ENCODE data around the gene VPS11.
"Not testable (repeated sequence)": the region's sequence is repeated elsewhere in the genome, so short reads cannot be mapped to it uniquely, and the experiment has no call there.

VPS11 gene

DNA sequence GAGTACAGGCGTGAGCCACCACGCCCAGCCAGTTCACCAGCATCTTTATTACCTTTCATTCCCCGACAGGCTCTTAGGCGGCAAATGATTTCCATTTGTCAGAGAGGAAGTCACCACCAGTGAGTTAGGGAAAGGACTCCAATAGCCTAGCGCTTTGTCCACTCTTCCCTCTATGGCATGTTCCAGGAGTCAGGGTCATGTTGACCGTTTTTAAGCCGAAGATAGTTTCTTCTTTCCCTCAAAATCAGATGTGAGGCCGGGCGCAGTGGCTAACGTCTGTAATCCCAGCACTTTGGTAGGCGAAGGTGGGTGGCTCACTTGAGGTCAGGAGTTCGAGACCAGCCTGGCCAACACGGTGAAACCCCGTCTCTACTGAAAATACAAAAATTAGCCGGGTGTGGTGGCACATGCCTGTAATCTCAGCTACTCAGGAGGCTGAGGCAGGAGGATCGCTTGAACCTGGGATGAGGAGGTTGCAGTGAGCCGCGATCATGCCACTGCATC is 35.6 kb downstream of the VPS11 start:
- not testable (repeated sequence) for DNase-seq (ENCODE audit: low read depth in 2 of 2)

DNA sequence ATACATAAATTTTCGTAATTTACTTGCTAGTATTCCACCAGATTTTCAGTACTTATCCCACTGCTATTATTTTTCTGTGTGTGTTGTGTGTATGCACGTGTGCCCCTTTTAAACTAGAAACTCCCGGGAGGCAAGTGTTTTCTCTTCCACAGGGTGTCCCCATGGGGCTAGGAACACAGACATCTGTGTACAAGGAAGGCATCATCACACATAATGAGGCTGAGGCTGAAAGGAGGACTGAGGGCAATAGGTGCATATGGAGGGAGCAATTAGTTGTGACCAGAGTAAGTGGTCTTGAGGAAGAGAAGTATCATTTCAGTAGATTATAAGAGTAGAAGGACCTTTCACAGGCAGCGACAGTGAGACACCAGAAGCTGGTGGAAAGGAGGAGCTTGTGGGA is 36.2 kb downstream of the VPS11 start:
- no peak for DNase-seq (ENCODE audit: low read depth in 2 of 2)

GRCh38 chr11:119106564-119107537 is 39.2 kb downstream of the VPS11 start, which contains the start of gene C2CD2L:
Gene C2CD2L, plus strand, starts transcription at chr11:119107344. Its CDS starts 398 bp downstream, at chr11:119107742.
- peak; percentile 83 to 84 for DNase-seq (ENCODE audit: low read depth in 2 of 2)

DNA sequence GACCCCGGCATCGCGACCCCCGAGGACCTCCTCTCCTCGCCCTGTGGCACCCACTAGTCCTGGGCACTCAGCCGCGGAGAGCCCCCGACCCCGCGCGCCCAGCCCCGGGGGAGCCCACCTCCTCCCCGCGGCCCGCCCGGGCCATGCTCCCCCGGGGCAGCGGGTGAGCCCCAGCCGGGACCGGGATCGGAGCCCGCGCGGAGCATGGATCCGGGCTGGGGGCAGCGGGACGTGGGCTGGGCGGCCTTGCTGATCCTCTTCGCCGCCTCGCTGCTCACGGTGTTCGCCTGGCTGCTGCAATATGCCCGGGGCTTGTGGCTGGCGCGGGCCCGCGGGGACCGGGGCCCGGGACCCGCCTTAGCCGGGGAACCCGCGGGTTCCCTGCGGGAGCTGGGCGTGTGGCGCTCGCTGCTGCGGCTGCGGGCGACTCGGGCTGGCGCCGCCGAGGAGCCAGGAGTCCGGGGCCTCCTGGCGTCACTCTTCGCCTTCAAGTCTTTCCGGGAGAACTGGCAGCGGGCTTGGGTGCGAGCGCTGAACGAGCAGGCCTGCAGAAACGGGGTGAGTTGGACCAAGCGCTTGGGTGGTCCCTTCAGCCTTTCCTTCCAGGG is 40.0 kb downstream of the VPS11 start:
- DNase-seq (ENCODE audit: low read depth in 2 of 2), result no peak

GRCh38 chr11:119108146-119108856 is 40.7 kb downstream of the VPS11 start:
- DNase-seq (ENCODE audit: low read depth in 2 of 2), result peak in 1 of 2 experiments; percentile 21

DNA sequence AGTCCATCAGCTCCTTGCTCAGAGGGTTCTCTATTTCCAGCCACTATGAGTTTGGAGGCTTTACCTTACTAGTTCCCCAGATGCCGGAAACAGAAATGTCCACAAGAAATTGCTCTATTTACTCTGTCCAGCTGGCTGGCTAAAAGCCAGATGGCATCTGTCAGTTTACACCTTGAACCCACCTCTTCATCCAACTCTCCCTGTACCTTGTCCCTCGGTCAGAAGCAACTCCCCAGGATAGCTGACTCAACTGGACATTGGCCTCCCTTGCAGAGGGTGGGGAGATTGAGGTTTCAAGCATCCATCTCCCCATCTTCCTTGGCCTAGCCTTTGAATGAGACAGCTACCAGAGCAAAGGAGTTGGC is 41.2 kb downstream of the VPS11 start:
- no peak for DNase-seq (ENCODE audit: low read depth in 2 of 2)

DNA sequence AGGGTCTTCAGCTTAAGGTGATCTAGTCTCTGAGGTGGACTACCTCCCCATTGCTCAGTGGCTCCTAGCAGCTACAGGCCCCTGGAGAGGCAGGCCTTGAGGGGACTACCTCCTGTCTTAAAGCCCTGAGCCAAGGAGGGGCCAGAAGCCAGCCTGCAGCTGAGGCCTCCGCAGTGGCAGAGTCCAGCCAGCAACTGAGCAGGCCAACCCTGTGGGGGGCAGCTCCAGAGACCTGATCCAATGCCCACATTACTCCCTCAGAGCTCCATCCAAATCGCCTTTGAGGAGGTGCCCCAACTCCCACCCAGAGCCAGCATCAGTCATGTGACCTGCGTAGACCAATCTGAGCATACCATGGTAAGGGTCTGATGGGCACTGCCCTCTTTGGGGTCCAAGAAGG is 42.2 kb downstream of the VPS11 start:
- DNase-seq (ENCODE audit: low read depth in 2 of 2), result no peak

GRCh38 chr11:119110439-119110838 is 42.8 kb downstream of the VPS11 start:
- no peak for DNase-seq (ENCODE audit: low read depth in 2 of 2)

GRCh38 chr11:119111361-119111925 is 43.8 kb downstream of the VPS11 start:
- DNase-seq (ENCODE audit: low read depth in 2 of 2), result no peak

DNA sequence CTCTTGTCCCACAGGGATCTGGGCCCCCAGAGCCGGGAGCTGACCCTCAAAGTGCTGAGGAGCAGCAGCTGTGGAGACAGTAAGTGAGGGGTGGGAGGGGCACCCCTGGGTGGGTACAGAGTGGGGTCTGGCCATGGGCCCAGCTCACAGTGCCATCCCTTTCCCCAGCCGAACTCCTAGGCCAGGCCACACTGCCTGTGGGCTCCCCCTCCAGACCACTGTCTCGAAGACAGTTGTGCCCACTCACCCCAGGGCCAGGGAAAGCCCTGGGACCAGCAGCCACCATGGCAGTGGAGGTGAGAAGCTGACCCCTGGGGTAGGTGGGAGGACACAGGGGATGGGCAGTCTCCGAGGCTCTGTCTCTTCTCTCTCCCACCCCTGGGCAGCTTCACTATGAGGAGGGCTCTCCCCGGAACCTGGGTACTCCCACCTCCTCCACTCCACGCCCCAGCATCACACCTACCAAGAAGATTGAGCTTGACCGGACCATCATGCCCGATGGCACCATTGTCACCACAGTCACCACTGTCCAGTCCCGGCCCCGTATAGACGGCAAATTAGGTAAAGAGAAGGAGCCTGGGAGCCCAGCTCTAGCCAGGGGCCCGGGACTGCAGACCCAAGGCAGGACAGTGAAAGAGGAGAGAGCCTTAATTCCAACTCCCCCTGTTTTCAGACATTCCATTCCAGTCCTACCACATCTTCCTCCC is 44.8 kb downstream of the VPS11 start:
- DNase-seq (ENCODE audit: low read depth in 2 of 2), result no peak

DNA sequence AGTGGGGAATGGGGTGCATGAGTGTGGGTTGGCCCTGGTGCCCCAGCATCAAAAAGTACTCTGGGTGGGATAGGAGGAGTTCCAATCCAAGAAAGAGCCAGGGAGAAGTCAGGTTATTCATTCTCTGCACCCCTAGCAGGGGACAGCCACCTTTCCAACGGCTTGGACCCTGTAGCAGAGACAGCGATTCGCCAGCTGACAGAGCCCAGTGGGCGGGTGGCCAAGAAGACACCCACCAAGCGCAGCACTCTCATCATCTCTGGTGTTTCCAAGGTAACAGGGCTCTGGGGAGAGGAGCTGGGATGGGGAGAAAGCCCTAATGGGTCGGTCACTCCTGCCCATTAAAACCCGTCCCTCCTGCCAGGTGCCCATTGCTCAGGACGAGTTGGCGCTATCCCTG is 46.1 kb downstream of the VPS11 start:
- no peak for DNase-seq (ENCODE audit: low read depth in 2 of 2)

DNA sequence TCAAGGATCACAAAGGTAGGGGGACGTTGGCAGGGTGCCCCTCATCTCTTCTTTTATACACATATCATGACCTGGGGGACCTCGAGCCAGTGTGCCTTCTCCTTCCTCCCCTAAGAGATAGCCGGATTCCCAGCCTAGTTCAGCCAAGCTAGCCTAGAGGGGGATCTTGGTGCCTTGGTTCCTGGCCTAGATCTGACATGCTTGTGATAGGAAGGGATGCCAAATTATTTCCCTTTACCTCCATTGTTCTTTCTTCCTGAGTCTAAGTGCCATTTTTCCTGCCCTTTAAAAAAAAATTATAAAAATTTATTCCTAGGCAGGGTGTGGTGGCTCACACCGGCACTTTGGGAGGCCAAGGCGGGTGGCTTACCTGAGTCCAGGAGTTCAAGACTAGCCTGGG is 46.7 kb downstream of the VPS11 start:
- no peak for DNase-seq (ENCODE audit: low read depth in 2 of 2)

GRCh38 chr11:119115484-119116234 is 48.0 kb downstream of the VPS11 start:
- DNase-seq (ENCODE audit: low read depth in 2 of 2), result no peak

GRCh38 chr11:119116235-119116594 is 48.6 kb downstream of the VPS11 start:
- no peak for DNase-seq (ENCODE audit: low read depth in 2 of 2)

- no peak for DNase-seq (ENCODE audit: low read depth in 2 of 2)
These were observed 49.0 kb downstream of the VPS11 start for GRCh38 chr11:119116601-119117000.

- no peak for DNase-seq (ENCODE audit: low read depth in 2 of 2)
These were observed 49.5 kb downstream of the VPS11 start for GRCh38 chr11:119117004-119117706.

- no peak for DNase-seq (ENCODE audit: low read depth in 2 of 2)
These were observed 50.6 kb downstream of the VPS11 start for GRCh38 chr11:119118227-119118626.

DNA sequence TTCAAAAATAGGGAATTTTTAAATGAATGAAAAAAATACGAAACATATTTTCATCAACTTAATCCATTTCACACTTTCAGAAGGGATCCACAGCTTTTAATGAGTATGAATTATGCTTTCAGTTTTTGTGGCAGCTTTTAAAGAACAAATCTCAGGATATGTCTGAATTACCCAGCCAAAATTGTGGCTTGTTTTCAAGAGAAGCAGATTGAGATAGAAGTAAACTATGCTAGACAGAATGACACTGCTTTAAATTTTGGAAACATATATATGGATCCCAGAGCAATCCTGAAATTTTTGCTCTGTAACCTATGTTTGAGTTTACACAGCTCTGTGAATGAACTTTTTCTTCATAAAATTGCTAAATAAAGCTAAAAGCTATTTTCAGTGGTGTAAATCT is 51.3 kb downstream of the VPS11 start:
- no peak for DNase-seq (ENCODE audit: low read depth in 2 of 2)

DNA sequence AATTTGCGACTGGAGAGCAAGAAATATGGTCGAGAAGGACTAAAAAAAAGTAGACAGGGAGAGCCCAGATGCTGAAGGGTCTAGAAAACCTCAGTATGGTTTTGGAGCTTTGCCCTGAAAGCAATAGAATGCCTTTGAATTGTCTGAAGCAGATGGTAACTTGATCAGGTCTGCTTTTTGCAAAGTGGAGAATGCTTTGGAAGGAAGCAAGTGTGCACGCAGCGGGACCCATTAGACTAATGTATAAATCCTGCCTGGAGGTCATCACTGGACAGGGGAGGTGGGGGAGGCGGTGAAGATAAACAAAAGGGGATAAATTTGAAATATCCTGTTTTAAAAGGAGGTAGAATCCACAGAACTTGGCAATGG is 53.0 kb downstream of the VPS11 start:
- DNase-seq (ENCODE audit: low read depth in 2 of 2), result no peak
